Uterus (tissue), 4 donors: Measurements from ENCODE around the gene PTPRQ. TPM values are rescaled to one million over a fixed set of nuclear protein-coding genes. Genes with fewer than 3 reads are reported as not detected.

Experiments used
- DNase-seq, 2 donors: peaks; one replicate each; pipeline ENCODE4 v3.0.0-alpha.2; 2019 to 2020
- H3K27ac ChIP-seq, 2 donors: fragments of 200-600 bp; sonication (generic); 1 replicate in 1 of 2; 2 replicates in 1 of 2; pipeline ENCODE4 v1.5.1; 2016 to 2018
- H3K27me3 ChIP-seq, 2 donors: fragments of 200-600 bp; sonication (generic); one replicate each; pipeline ENCODE4 v1.5.1; 2018 to 2019; ENCODE audit warnings: control low read depth in 1 of 2
- H3K36me3 ChIP-seq, 2 donors: fragments of 200-600 bp; sonication (generic); one replicate each; pipeline ENCODE4 v1.5.1; 2019; ENCODE audit warnings: control low read depth in 1 of 2
- H3K4me1 ChIP-seq, 2 donors: fragments of 200-600 bp; sonication (generic); one replicate each; pipeline ENCODE4 v1.5.1; 2018 to 2019; ENCODE audit warnings: control low read depth in 1 of 2
- H3K4me3 ChIP-seq, 2 donors: fragments of 200-600 bp; sonication (generic); 1 replicate in 1 of 2; 2 replicates in 1 of 2; pipeline ENCODE4 v1.5.1; 2018 to 2019; ENCODE audit warnings: mild to moderate bottlenecking in 1 of 2
- H3K9me3 ChIP-seq, 2 donors: fragments of 200-600 bp; sonication (generic); one replicate each; pipeline ENCODE4 v1.5.1; 2019; ENCODE audit warnings: control low read depth in 1 of 2
- POLR2A ChIP-seq, 2 donors: fragments of 450-650 bp; IDR thresholded peaks; one replicate each; pipeline ENCODE4 v1.6.1; 2016; ENCODE audit warnings: antibody characterized with exemption in 2 of 2, mild to moderate bottlenecking in 1 of 2, moderate library complexity in 1 of 2
- intact Hi-C: fragments of 100-400 bp; cut with DNase I; formaldehyde crosslinking; loops from one replicate; pipeline ENCODE4 v1.15.1; 2023; ENCODE audit warnings: low total_unique reads
- total RNA-seq, 4 donors: library from RNA; depleted of rRNA in 3 of 4; stranded (reverse); fragments of >200 nt in 3 of 4; gene quantifications; one replicate each; pipeline versions ENCODE4 v1.1.0 to v1.2.4, GENCODE V29; 2014 to 2023
- TF ChIP-seq, protein P1 (sequence below), 4 experiments: fragments of 200-600 bp in 2 of 4; fragments of 450-650 bp in 2 of 4; sonication (generic) in 2 of 4; IDR thresholded peaks; one replicate each; pipeline ENCODE4 v1.5.1; 2016 to 2019; ENCODE audit warnings: antibody characterized with exemption in 4 of 4, mild to moderate bottlenecking in 2 of 4, moderate library complexity in 1 of 4
- donor health status: DM: yes; HTN: yes; CAD: no.

PTPRQ gene
- total RNA-seq, 4 donors from 2014 or later, result 0.29 to 1.3 (median 1.0) TPM; not detected in 1

DNA sequence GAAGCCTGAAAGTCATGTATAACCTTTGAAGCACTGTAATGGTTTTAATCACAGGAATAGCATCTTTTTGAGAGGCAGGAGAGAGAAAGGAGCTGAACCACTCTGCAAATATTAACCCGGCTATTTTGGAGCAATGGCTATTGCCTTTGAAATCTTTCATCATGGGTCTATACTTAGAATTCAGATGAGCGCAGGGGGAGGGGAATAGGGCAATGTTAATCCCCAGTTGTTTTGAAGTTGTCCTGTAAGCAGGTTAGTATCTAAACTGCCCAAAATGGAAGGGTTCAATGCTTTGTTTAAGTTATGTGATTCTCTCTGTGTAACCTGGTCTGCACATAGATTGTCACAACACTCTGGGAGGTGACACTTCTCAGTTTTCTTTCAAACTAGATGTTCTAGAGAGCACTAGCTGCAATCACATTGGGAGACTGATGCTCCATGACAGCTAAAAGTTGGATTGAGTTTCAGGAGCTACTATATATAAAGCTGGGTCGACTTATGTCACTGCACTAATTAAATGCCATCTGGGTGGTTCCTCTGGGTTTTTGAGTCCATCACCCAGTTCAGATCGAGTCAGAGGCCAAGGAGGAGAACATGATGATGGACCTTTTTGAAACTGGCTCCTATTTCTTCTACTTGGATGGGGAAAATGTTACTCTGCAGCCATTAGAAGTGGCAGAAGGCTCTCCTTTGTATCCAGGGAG is 263.2 kb downstream of the PTPRQ start, which contains the start of gene MYF6:
Gene MYF6 (plus strand): TSS at position 509 of the 704 bp plus-strand sequence. CDS start 86 bp downstream, at position 595.
- H3K4me1 ChIP-seq, result no peaks in the 10 kb centered on the region
- intact Hi-C loops, result no loop called here
- H3K27ac ChIP-seq, result no peak within 1 kb of the TSS
- no peak for TF ChIP-seq POLR2A (IDR thresholded peaks at IDR 0.05)
- TF ChIP-seq, protein P1, sequence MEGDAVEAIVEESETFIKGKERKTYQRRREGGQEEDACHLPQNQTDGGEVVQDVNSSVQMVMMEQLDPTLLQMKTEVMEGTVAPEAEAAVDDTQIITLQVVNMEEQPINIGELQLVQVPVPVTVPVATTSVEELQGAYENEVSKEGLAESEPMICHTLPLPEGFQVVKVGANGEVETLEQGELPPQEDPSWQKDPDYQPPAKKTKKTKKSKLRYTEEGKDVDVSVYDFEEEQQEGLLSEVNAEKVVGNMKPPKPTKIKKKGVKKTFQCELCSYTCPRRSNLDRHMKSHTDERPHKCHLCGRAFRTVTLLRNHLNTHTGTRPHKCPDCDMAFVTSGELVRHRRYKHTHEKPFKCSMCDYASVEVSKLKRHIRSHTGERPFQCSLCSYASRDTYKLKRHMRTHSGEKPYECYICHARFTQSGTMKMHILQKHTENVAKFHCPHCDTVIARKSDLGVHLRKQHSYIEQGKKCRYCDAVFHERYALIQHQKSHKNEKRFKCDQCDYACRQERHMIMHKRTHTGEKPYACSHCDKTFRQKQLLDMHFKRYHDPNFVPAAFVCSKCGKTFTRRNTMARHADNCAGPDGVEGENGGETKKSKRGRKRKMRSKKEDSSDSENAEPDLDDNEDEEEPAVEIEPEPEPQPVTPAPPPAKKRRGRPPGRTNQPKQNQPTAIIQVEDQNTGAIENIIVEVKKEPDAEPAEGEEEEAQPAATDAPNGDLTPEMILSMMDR (IDR thresholded peaks at IDR 0.05), result no peak
- H3K4me3 ChIP-seq, result no peak within 1 kb of the TSS
- H3K36me3 ChIP-seq, result no peaks in the 10 kb centered on the region
- no peaks in the 10 kb centered on the region for H3K9me3 ChIP-seq
- no peak for DNase-seq
- no peaks in the 10 kb centered on the region for H3K27me3 ChIP-seq

DNA sequence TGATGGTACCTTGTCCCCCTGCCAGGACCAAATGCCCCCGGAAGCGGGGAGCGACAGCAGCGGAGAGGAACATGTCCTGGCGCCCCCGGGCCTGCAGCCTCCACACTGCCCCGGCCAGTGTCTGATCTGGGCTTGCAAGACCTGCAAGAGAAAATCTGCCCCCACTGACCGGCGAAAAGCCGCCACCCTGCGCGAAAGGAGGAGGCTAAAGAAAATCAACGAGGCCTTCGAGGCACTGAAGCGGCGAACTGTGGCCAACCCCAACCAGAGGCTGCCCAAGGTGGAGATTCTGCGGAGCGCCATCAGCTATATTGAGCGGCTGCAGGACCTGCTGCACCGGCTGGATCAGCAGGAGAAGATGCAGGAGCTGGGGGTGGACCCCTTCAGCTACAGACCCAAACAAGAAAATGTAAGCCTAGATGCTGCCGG is 263.8 kb downstream of the PTPRQ start:
- H3K27ac ChIP-seq, result no peak overlapping the region
- no peaks in the 10 kb centered on the region for H3K27me3 ChIP-seq
- no peaks in the 10 kb centered on the region for H3K4me1 ChIP-seq
- no peak overlapping the region for H3K4me3 ChIP-seq
- no peaks in the 10 kb centered on the region for H3K36me3 ChIP-seq
- no peak for DNase-seq
- intact Hi-C loops, result no loop called here
- TF ChIP-seq, protein P1 (IDR thresholded peaks at IDR 0.05), result no peak
- no peak for TF ChIP-seq POLR2A (IDR thresholded peaks at IDR 0.05)
- H3K9me3 ChIP-seq, result no peaks in the 10 kb centered on the region

DNA sequence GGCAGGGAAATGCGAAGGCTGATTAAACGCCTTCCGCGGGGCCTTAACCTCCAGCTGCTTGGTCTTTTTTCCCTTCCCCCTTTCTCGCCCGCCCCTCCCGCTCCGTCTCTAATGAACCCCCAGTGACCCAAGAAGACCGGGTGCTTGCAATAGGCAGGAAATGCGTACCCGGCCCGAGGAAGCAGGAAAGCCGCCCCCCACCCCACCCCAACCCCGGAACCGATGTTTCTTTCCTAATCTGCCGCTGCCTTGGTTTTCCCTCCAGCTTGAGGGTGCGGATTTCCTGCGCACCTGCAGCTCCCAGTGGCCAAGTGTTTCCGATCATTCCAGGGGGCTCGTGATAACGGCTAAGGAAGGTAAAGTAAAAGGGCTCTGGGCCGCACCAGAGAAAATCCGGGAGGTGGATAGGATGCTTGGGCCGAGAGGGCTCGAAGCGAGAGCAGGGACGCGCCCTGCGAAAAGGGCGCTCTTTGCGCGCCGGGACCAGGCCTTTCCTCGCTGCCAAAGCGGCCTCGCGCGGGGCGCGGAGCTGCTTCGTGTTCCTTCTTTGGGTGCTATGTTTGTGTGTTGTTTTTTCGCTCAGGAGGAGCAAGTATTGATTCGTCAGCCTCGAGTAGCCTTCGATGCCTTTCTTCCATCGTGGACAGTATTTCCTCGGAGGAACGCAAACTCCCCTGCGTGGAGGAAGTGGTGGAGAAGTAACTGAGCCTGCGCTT is 264.4 kb downstream of the PTPRQ start:
- H3K9me3 ChIP-seq, result no peaks in the 10 kb centered on the region
- no peaks in the 10 kb centered on the region for H3K36me3 ChIP-seq
- TF ChIP-seq, protein P1 (IDR thresholded peaks at IDR 0.05), result no peak
- TF ChIP-seq POLR2A (IDR thresholded peaks at IDR 0.05), result no peak
- no peak overlapping the region for H3K4me3 ChIP-seq
- intact Hi-C loops, result no loop called here
- no peaks in the 10 kb centered on the region for H3K4me1 ChIP-seq
- H3K27ac ChIP-seq, result no peak overlapping the region
- DNase-seq, result no peak
- no peaks in the 10 kb centered on the region for H3K27me3 ChIP-seq

DNA sequence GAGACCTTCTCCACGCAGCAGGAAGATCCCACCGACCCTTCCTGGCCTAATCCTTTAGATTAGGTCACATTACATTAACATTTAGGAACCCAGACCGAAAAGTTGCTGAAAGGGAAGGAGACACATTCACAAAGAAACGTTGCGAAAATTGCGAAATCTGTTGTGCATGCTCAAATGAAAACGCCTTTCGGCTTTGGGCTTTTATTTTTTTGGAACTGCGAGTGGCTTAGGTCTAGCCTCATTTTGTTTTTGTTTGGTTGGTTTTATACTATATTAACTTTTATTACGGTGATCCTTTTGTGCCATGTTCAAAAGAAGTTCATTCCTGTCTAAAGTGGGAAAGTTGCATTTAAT is 264.9 kb downstream of the PTPRQ start:
- intact Hi-C loops, result no loop called here
- no peak overlapping the region for H3K4me3 ChIP-seq
- H3K4me1 ChIP-seq, result no peaks in the 10 kb centered on the region
- TF ChIP-seq, protein P1 (IDR thresholded peaks at IDR 0.05), result no peak
- no peak for TF ChIP-seq POLR2A (IDR thresholded peaks at IDR 0.05)
- no peak overlapping the region for H3K27ac ChIP-seq
- H3K36me3 ChIP-seq, result no peaks in the 10 kb centered on the region
- no peak for DNase-seq
- H3K27me3 ChIP-seq, result no peaks in the 10 kb centered on the region
- H3K9me3 ChIP-seq, result no peaks in the 10 kb centered on the region
